ENCODE results near the gene ALG12.
A peak's percentile ranks its signal among the peaks of the same experiment; 100 is the strongest.

Gene ALG12

GRCh38 chr22:49937758-49938564 is 19.7 kb upstream of the ALG12 start:
- no peaks in the 10 kb centered on the region for H3K9me3 ChIP-seq (ENCODE audit: control insufficient read depth, insufficient read depth, low read length)
- H3K27me3 ChIP-seq (ENCODE audit: control insufficient read depth, insufficient read depth, low read length): no peaks in the 10 kb centered on the region
- no peaks in the 10 kb centered on the region for H3K36me3 ChIP-seq (ENCODE audit: control insufficient read depth, insufficient read depth, low read length)
- H3K4me3 ChIP-seq (ENCODE audit: low read depth, low read length): no peak overlapping the region
- H3K4me1 ChIP-seq (ENCODE audit: control insufficient read depth, insufficient read depth, low read length): peaks cover 2% of the 10 kb centered on the region
- no peak overlapping the region for H3K9ac ChIP-seq (ENCODE audit: low read depth, low read length)

- Histone ChIP-seq H3K27me3 (ENCODE audit: control insufficient read depth, insufficient read depth, low read length) (no peaks in the 10 kb centered on the region), H3K4me1 (ENCODE audit: control insufficient read depth, insufficient read depth, low read length) (peaks cover 2% of the 10 kb centered on the region), H3K9me3 (ENCODE audit: control insufficient read depth, insufficient read depth, low read length) (no peaks in the 10 kb centered on the region), H3K4me3 (ENCODE audit: low read depth, low read length) (no peak overlapping the region), H3K9ac (ENCODE audit: low read depth, low read length) (peak overlapping the region; percentile 24), H3K36me3 (ENCODE audit: control insufficient read depth, insufficient read depth, low read length) (no peaks in the 10 kb centered on the region)
These were observed 18.9 kb upstream of the ALG12 start for GRCh38 chr22:49936973-49937757.

GRCh38 chr22:49936018-49936972 is 18.1 kb upstream of the ALG12 start:
- peaks cover 2% of the 10 kb centered on the region for H3K4me1 ChIP-seq (ENCODE audit: control insufficient read depth, insufficient read depth, low read length)
- peak overlapping the region; percentile 13 for H3K4me3 ChIP-seq (ENCODE audit: low read depth, low read length)
- H3K9ac ChIP-seq (ENCODE audit: low read depth, low read length): peak overlapping the region; percentile 24
- no peaks in the 10 kb centered on the region for H3K9me3 ChIP-seq (ENCODE audit: control insufficient read depth, insufficient read depth, low read length)
- no peaks in the 10 kb centered on the region for H3K27me3 ChIP-seq (ENCODE audit: control insufficient read depth, insufficient read depth, low read length)
- H3K36me3 ChIP-seq (ENCODE audit: control insufficient read depth, insufficient read depth, low read length): no peaks in the 10 kb centered on the region

DNA sequence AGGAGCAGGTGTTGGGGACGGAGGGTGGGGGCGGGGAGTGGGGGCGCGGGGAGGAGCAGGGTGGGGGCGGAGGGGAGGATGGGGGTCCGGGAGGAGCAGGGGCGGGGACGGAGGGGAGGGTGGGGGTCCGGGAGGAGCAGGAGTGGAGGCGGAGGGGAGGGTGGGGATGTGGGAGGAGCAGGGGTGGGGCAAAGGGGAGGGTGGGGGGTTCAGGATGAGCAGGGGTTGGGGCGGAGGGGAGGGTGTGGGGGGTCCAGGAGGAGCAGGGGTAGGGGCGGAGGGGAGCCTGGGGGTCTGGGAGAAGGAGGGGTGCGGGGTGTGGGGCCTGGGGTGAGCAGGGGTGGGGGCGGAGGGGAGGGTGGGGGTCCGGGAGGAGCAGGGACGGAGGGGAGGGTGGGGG is 17.3 kb upstream of the ALG12 start:
- Histone ChIP-seq H3K9me3 (ENCODE audit: control insufficient read depth, insufficient read depth, low read length) (no peaks in the 10 kb centered on the region), H3K27me3 (ENCODE audit: control insufficient read depth, insufficient read depth, low read length) (peaks cover 2% of the 10 kb centered on the region), H3K4me1 (ENCODE audit: control insufficient read depth, insufficient read depth, low read length) (peaks cover 2% of the 10 kb centered on the region), H3K36me3 (ENCODE audit: control insufficient read depth, insufficient read depth, low read length) (no peaks in the 10 kb centered on the region), H3K9ac (ENCODE audit: low read depth, low read length) (no peak overlapping the region), H3K4me3 (ENCODE audit: low read depth, low read length) (no peak overlapping the region)

- peak overlapping the region; percentile 32 for H3K4me3 ChIP-seq (ENCODE audit: low read depth, low read length)
- peak overlapping the region; percentile 70 for H3K9ac ChIP-seq (ENCODE audit: low read depth, low read length)
- H3K36me3 ChIP-seq (ENCODE audit: control insufficient read depth, insufficient read depth, low read length): no peaks in the 10 kb centered on the region
- peaks cover 8% of the 10 kb centered on the region for H3K27me3 ChIP-seq (ENCODE audit: control insufficient read depth, insufficient read depth, low read length)
- no peaks in the 10 kb centered on the region for H3K9me3 ChIP-seq (ENCODE audit: control insufficient read depth, insufficient read depth, low read length)
- H3K4me1 ChIP-seq (ENCODE audit: control insufficient read depth, insufficient read depth, low read length): peaks cover 2% of the 10 kb centered on the region
These were observed 16.8 kb upstream of the ALG12 start for GRCh38 chr22:49934891-49935557.

DNA sequence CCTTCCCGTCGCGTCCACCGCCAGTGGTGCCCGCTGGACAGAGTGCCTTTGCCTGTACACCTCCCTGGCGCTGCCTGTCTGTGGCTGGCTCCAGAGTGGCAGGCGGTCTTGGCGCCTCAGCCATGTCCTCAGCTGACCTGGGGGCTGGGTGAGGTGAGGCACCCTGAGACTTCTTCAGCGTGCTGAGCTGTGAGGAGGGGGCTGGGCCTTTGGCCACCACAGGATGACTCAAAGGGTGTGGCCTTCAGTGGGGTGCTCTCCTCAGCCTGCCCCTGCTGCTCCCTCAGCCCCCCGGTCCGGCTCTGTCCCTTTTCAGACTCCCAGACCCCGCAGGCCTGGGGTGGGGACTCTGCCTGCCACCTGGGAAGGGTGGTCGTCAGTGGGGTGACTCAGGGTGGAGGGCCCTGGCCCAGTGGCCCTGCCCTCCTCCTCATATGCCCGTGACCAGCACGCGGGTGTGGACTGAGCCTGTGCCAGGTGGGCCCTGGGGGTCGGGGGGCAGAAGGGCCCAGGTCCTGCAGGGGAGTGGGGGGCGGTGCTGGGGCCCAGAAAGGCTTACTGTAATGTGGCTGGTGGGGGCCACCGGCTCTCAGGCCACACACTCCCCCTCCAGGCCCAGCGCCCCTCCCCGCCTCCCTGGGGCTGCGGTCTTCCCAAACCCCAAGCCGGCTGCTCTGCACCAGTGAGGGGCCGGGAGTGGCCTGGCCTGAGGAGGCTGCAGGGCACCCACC is 16.1 kb upstream of the ALG12 start:
- Histone ChIP-seq H3K9me3 (ENCODE audit: control insufficient read depth, insufficient read depth, low read length) (no peaks in the 10 kb centered on the region), H3K27me3 (ENCODE audit: control insufficient read depth, insufficient read depth, low read length) (peaks cover 12% of the 10 kb centered on the region), H3K9ac (ENCODE audit: low read depth, low read length) (peak overlapping the region; percentile 70), H3K4me3 (ENCODE audit: low read depth, low read length) (peak overlapping the region; percentile 32), H3K36me3 (ENCODE audit: control insufficient read depth, insufficient read depth, low read length) (no peaks in the 10 kb centered on the region), H3K4me1 (ENCODE audit: control insufficient read depth, insufficient read depth, low read length) (peaks cover 4% of the 10 kb centered on the region)

DNA sequence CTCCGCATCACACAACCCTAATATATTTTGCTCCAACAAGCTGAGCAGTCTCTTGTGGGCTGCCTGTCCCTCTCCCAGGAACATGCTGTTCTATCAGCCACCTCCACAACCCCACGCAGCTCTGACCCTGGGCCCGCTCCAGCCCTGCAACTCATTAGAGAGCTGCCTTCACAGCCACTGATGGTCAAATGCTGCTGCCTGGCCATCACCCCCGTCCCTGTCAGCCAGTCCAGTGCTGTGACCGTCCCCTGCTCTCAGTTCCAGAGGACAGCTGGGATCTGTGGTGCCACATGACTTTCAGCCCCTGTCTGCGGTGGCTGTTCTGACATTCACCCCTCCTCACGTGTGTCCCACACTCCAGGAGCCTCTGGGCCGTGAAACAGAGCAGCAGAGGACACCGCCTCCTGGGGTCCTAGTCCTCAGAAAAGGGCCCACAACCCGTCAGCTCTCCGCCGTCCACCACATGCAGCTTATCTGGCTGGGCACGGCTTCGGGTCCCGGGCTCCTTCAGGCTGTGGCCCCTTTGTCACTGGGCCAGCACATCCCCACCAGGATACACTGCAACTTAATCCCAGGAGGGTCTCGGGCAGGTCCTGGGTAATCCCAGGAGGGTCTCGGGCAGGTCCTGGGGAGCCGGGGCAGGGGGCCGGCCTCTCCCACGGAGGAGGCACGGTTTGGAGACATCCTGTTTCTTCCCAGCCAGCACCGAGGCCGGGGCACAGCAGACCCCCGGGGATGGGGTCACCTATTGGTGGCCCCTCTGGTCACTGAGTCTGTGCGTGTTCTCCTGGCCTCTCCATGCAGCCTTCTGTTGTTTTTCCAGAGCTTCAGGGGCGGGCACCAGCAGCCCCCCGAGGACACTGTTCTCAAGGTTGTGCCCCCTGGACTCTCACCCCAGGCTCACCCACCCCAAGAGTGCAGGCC is 15.3 kb upstream of the ALG12 start:
- peaks cover 12% of the 10 kb centered on the region for H3K27me3 ChIP-seq (ENCODE audit: control insufficient read depth, insufficient read depth, low read length)
- H3K4me1 ChIP-seq (ENCODE audit: control insufficient read depth, insufficient read depth, low read length): peaks cover 4% of the 10 kb centered on the region
- H3K4me3 ChIP-seq (ENCODE audit: low read depth, low read length): no peak overlapping the region
- H3K36me3 ChIP-seq (ENCODE audit: control insufficient read depth, insufficient read depth, low read length): no peaks in the 10 kb centered on the region
- H3K9me3 ChIP-seq (ENCODE audit: control insufficient read depth, insufficient read depth, low read length): no peaks in the 10 kb centered on the region
- H3K9ac ChIP-seq (ENCODE audit: low read depth, low read length): no peak overlapping the region

DNA sequence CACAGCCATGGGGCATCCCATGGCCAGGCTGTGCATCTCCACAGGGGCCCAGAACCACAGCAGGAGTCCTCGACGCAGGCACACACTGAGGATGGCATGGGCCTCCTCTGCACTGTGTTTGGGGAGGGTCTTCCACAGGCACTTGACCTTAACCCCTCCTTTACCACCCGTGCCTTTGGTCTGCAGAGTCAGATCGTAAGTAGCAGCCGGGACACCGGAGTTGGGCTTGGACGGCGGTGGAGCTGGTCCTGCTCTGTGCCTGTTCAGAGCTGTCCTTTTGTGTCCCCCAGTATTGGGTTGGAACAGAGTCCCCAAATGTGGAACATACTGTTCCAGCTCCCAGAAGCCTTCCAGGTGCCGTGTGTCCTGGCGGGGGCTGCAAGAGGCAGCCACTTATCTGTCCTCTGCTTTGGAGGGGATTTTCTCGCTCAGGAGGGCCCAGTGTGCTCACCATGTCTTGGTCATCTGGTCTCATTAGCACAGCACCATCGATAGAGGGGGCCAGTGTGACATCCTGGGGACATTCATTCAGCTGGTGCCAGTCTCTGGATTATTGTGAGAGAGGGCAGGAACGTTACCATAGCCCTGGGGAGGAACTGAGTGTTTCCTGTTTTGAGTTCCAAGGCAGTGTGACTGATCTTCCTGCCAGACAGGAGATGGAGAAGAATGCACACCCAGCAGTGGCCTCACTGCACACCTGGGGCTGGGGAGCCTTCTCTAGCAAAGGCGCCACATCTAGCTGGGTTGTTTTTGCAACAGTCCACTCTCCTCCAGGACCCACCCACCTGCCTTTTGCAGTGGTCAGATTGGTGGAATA is 12.6 kb upstream of the ALG12 start:
- H3K27me3 ChIP-seq (ENCODE audit: control insufficient read depth, insufficient read depth, low read length): peaks cover 12% of the 10 kb centered on the region
- H3K9ac ChIP-seq (ENCODE audit: low read depth, low read length): peak overlapping the region; percentile 24
- H3K9me3 ChIP-seq (ENCODE audit: control insufficient read depth, insufficient read depth, low read length): no peaks in the 10 kb centered on the region
- no peak overlapping the region for H3K4me3 ChIP-seq (ENCODE audit: low read depth, low read length)
- H3K4me1 ChIP-seq (ENCODE audit: control insufficient read depth, insufficient read depth, low read length): peaks cover 2% of the 10 kb centered on the region
- no peaks in the 10 kb centered on the region for H3K36me3 ChIP-seq (ENCODE audit: control insufficient read depth, insufficient read depth, low read length)

- Histone ChIP-seq H3K27me3 (ENCODE audit: control insufficient read depth, insufficient read depth, low read length) (peaks cover 12% of the 10 kb centered on the region), H3K36me3 (ENCODE audit: control insufficient read depth, insufficient read depth, low read length) (no peaks in the 10 kb centered on the region), H3K9me3 (ENCODE audit: control insufficient read depth, insufficient read depth, low read length) (no peaks in the 10 kb centered on the region), H3K9ac (ENCODE audit: low read depth, low read length) (peak overlapping the region; percentile 24), H3K4me3 (ENCODE audit: low read depth, low read length) (no peak overlapping the region), H3K4me1 (ENCODE audit: control insufficient read depth, insufficient read depth, low read length) (peaks cover 2% of the 10 kb centered on the region)
These were observed 11.8 kb upstream of the ALG12 start for GRCh38 chr22:49929994-49930575.

All from iPS-15b (cell line).